HL-60 (cell line): ENCODE results near the gene CYB561.

Experiments
- DNase-seq, 2 experiments: peaks; one replicate each; pipeline ENCODE4 v3.0.0-alpha.2; 2010 to 2020; ENCODE audit warnings: low read depth in 1 of 2, low spot score in 1 of 2
- H3K27ac ChIP-seq: fragments of 250-450 bp; sonication (Bioruptor Pico); replicated peaks from 2 replicates; pipeline ENCODE4 v1.5.1; 2020; ENCODE audit warnings: mild to moderate bottlenecking, moderate library complexity
- H3K27me3 ChIP-seq: fragments of 250-450 bp; sonication (Bioruptor Pico); 2 replicates; pipeline ENCODE4 v1.5.1; 2021; ENCODE audit warnings: mild to moderate bottlenecking, moderate library complexity; ENCODE audit not compliant: insufficient read depth, poor library complexity, severe bottlenecking
- H3K4me3 ChIP-seq: replicated peaks from 2 replicates; pipeline ENCODE4 v1.5.1; 2011; ENCODE audit warnings: mild to moderate bottlenecking, control low read depth, low read length; ENCODE audit not compliant: insufficient read depth
- GABPA ChIP-seq: IDR thresholded peaks from 2 replicates; pipeline ENCODE4 v1.6.1; 2012; ENCODE audit warnings: low read depth
- POLR2AphosphoS5 ChIP-seq: IDR thresholded peaks from 2 replicates; pipeline ENCODE4 v1.6.1; 2012; ENCODE audit warnings: low read depth
- SPI1 ChIP-seq: IDR thresholded peaks from 2 replicates; pipeline ENCODE4 v1.6.1; 2012; ENCODE audit warnings: low read depth, mild to moderate bottlenecking, borderline replicate concordance
- TF ChIP-seq, protein P1 (sequence below): IDR thresholded peaks from 2 replicates; pipeline ENCODE4 v1.6.1; 2012; ENCODE audit warnings: low read depth; ENCODE audit not compliant: insufficient replicate concordance
- TF ChIP-seq, protein P2 (sequence below): IDR thresholded peaks from one replicate; pipeline ENCODE4 v1.5.1; 2011; ENCODE audit warnings: low read length, control low read depth, inconsistent platforms; ENCODE audit not compliant: insufficient read depth

The CYB561 gene

DNA sequence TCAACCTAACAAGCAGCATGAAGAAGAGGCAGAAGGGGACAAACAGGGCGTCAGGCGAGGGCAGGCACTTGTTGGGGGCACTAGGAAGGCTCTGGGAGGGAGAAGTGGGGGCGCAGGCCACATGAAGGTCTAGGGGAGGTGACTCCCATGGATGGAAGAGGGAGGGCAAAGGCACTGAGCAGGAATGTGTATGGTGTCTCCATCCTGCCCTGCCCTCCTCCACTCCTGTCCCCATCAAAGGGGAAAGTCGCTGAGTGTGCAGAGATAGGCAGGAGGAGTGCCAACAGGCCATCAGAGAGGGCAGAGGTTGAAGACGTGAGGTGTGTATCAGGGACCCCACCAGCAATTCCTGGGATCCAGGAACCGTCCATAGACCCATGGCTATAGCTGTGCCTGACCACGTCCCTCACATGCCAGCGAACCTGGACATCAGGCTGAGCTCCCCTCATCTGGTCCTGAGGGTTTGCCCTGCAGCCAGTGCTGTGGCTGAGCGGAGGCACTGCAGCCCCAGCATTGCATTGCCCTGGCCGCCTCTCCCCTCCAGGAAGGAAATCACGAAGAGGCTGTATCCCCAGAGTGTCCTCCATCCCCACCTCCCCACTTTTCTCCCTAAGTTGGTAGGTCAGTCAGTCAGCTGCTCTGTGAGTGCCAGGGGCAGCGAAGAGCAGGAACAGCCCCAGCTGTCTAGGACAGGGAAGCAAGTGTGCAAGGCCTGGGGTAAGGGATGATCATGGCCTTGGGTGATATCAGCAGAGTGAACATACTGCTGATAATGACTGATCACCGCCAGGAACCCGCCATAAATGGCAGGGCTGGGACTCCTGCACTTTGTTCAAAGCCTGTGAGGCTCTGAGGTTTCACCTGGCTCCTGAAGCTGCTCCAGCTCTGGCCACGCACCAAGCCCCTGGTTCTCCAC lies 6.2 kb upstream of the CYB561 start:
- TF ChIP-seq, protein P1, sequence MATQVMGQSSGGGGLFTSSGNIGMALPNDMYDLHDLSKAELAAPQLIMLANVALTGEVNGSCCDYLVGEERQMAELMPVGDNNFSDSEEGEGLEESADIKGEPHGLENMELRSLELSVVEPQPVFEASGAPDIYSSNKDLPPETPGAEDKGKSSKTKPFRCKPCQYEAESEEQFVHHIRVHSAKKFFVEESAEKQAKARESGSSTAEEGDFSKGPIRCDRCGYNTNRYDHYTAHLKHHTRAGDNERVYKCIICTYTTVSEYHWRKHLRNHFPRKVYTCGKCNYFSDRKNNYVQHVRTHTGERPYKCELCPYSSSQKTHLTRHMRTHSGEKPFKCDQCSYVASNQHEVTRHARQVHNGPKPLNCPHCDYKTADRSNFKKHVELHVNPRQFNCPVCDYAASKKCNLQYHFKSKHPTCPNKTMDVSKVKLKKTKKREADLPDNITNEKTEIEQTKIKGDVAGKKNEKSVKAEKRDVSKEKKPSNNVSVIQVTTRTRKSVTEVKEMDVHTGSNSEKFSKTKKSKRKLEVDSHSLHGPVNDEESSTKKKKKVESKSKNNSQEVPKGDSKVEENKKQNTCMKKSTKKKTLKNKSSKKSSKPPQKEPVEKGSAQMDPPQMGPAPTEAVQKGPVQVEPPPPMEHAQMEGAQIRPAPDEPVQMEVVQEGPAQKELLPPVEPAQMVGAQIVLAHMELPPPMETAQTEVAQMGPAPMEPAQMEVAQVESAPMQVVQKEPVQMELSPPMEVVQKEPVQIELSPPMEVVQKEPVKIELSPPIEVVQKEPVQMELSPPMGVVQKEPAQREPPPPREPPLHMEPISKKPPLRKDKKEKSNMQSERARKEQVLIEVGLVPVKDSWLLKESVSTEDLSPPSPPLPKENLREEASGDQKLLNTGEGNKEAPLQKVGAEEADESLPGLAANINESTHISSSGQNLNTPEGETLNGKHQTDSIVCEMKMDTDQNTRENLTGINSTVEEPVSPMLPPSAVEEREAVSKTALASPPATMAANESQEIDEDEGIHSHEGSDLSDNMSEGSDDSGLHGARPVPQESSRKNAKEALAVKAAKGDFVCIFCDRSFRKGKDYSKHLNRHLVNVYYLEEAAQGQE: no peak
- TF ChIP-seq SPI1 (no peak), GABPA (no peak), POLR2AphosphoS5 (no peak)
- TF ChIP-seq, protein P2, sequence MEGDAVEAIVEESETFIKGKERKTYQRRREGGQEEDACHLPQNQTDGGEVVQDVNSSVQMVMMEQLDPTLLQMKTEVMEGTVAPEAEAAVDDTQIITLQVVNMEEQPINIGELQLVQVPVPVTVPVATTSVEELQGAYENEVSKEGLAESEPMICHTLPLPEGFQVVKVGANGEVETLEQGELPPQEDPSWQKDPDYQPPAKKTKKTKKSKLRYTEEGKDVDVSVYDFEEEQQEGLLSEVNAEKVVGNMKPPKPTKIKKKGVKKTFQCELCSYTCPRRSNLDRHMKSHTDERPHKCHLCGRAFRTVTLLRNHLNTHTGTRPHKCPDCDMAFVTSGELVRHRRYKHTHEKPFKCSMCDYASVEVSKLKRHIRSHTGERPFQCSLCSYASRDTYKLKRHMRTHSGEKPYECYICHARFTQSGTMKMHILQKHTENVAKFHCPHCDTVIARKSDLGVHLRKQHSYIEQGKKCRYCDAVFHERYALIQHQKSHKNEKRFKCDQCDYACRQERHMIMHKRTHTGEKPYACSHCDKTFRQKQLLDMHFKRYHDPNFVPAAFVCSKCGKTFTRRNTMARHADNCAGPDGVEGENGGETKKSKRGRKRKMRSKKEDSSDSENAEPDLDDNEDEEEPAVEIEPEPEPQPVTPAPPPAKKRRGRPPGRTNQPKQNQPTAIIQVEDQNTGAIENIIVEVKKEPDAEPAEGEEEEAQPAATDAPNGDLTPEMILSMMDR: no peak
- no peak for DNase-seq

DNA sequence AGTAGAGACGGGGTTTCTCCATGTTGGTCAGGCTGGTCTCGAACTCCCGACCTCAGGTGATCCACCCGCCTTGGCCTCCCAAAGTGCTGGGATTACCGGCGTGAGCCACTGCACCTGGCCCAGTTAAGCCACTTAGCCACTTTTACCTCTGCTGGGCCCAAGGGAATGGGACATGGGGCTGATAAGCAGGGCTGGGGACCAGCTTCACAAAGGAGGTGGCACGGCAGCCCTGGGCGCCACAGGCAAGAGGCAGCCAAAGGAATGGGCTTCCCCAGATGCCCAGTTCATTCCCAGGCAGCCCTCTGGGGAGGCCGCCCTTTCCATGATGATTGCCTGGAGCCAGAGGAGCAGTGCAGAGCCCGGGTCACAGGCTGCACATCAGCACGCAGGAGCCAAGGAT lies 5.0 kb upstream of the CYB561 start:
- no peak for DNase-seq
- TF ChIP-seq POLR2AphosphoS5: no peak
- TF ChIP-seq, protein P1: no peak
- no peak for TF ChIP-seq SPI1
- TF ChIP-seq, protein P2: no peak
- TF ChIP-seq GABPA: no peak
- Histone ChIP-seq H3K27ac (no peak overlapping the region), H3K27me3 (no peaks in the 10 kb centered on the region), H3K4me3 (no peak overlapping the region)

More for the DNA sequence above, 6.2 kb upstream of the CYB561 start:
- Histone ChIP-seq H3K4me3 (no peak overlapping the region), H3K27me3 (no peaks in the 10 kb centered on the region), H3K27ac (no peak overlapping the region)

DNA sequence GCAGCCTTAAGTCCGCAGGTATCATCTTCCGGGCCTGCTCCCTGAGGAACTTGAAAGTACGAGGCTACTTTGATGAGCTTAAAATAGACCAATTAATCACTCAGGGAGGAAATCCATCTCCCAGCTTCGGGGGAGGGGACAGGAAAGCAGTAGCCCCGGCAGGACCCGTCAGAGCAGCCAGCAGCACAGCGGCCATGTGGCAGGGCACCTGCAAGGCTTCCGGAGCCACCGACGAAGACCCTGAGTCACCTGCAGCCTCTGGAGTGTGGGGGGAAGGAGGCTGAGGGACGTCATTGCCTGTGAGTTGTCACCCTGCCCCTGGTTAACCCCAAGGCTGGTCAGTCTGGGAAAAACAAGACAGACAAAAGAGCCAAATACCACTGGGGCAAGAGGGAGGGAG lies 4.4 kb upstream of the CYB561 start:
- peaks cover 2% of the 10 kb centered on the region for H3K27me3 ChIP-seq
- DNase-seq: no peak
- H3K27ac ChIP-seq: no peak overlapping the region
- no peak overlapping the region for H3K4me3 ChIP-seq
- TF ChIP-seq SPI1 (no peak), POLR2AphosphoS5 (no peak), GABPA (no peak)
- TF ChIP-seq, protein P1: no peak
- TF ChIP-seq, protein P2: no peak
